GM18505 (cell line): ENCODE data around the gene TSC1.

Source experiments
- ATAC-seq: cut with Tn5 transposase; IDR thresholded peaks from one replicate; pipeline ENCODE4 v1.9.1; 2021; ENCODE audit not compliant: unreplicated experiment
- POLR2A ChIP-seq: IDR thresholded peaks from 4 replicates; pipeline ENCODE4 v1.6.1; 2011; ENCODE audit warnings: borderline replicate concordance; ENCODE audit not compliant: insufficient read depth, insufficient read length; ENCODE audit errors: extremely low read depth

TSC1 gene

GRCh38 chr9:132901858-132902831 lies 42.3 kb downstream of the TSC1 start:
- no peak for TF ChIP-seq POLR2A
- ATAC-seq = no peak

- ATAC-seq = no peak
Observed at GRCh38 chr9:132898051-132898450, 46.4 kb downstream of the TSC1 start.

GRCh38 chr9:132896906-132897305 lies 47.5 kb downstream of the TSC1 start:
- ATAC-seq = no peak
- no peak for TF ChIP-seq POLR2A

More at GRCh38 chr9:132898051-132898450, 46.4 kb downstream of the TSC1 start:
- no peak for TF ChIP-seq POLR2A

- no peak for ATAC-seq
- no peak for TF ChIP-seq POLR2A
Observed at GRCh38 chr9:132896264-132896663, 48.2 kb downstream of the TSC1 start.

GRCh38 chr9:132894862-132895835 lies 49.3 kb downstream of the TSC1 start:
- no peak for TF ChIP-seq POLR2A
- no peak for ATAC-seq

- ATAC-seq = no peak
- no peak for TF ChIP-seq POLR2A
Observed at GRCh38 chr9:132894346-132894745, 50.1 kb downstream of the TSC1 start.

- no peak for TF ChIP-seq POLR2A
- no peak for ATAC-seq
Observed at GRCh38 chr9:132892400-132892799, 52.0 kb downstream of the TSC1 start.

GRCh38 chr9:132888151-132888550 lies 56.3 kb downstream of the TSC1 start:
- ATAC-seq = no peak
- TF ChIP-seq POLR2A = no peak

GRCh38 chr9:132887181-132888120 lies 57.0 kb downstream of the TSC1 start:
- no peak for ATAC-seq
- TF ChIP-seq POLR2A = no peak

- no peak for TF ChIP-seq POLR2A
- ATAC-seq = no peak
Observed at GRCh38 chr9:132886334-132886725, 58.1 kb downstream of the TSC1 start.

GRCh38 chr9:132885720-132886333 lies 58.6 kb downstream of the TSC1 start:
- ATAC-seq = no peak
- TF ChIP-seq POLR2A = no peak

- ATAC-seq = no peak
- no peak for TF ChIP-seq POLR2A
Observed at GRCh38 chr9:132883349-132884294, 60.8 kb downstream of the TSC1 start.

GRCh38 chr9:132882616-132883015 lies 61.8 kb downstream of the TSC1 start:
- no peak for ATAC-seq
- TF ChIP-seq POLR2A = no peak
